H1 (cell line): ENCODE measurements around the gene C3orf49. TPM values are rescaled to one million over a fixed set of nuclear protein-coding genes. Genes with fewer than 3 reads are reported as not detected.

Experiments
- EP300 ChIP-seq, 2 experiments: IDR thresholded peaks; 1 replicate in 1 of 2; 2 replicates in 1 of 2; pipeline ENCODE4 v1.6.1; 2011 to 2012; ENCODE audit warnings: low read depth in 2 of 2, low read length in 2 of 2, mild to moderate bottlenecking in 2 of 2, borderline replicate concordance in 1 of 2, inconsistent platforms in 1 of 2, moderate library complexity in 1 of 2
- polyA plus RNA-seq, 7 experiments: library from polyadenylated mRNA; depleted of rRNA in 3 of 7; stranded (reverse) in 5 of 7; unstranded in 2 of 7; fragments of >200 nt in 5 of 7; fragments of 200-250 nt in 2 of 7; gene quantifications; 1 replicate in 5 of 7; 2 replicates in 1 of 7; 4 replicates in 1 of 7; pipeline versions ENCODE4 v1.2.1 to v1.2.3, GENCODE V29; 2011 to 2013; ENCODE audit warnings: missing spikeins in 2 of 7, mixed read lengths in 2 of 7
- total RNA-seq: library from RNA; stranded (reverse); fragmentation: NEBNext Ultra II Directional; extraction: Animal tissue kit (Norgen Biotek cat#: 25700); gene quantifications from 2 replicates; pipeline ENCODE4 v1.2.1, GENCODE V29; 2021
- TF ChIP-seq, protein P1 (sequence below): fragments of 300-600 bp; sonication (generic); IDR thresholded peaks from 2 replicates; pipeline ENCODE4 v1.7.1; 2012; ENCODE audit warnings: low read length, moderate library complexity, mild to moderate bottlenecking, inconsistent platforms; ENCODE audit not compliant: insufficient replicate concordance

The C3orf49 gene
- total and polyA plus RNA-seq, 2 of the 8 experiments (the other 6 are each of a cell fraction or from before 2014, with no cell fraction given), result not detected

DNA sequence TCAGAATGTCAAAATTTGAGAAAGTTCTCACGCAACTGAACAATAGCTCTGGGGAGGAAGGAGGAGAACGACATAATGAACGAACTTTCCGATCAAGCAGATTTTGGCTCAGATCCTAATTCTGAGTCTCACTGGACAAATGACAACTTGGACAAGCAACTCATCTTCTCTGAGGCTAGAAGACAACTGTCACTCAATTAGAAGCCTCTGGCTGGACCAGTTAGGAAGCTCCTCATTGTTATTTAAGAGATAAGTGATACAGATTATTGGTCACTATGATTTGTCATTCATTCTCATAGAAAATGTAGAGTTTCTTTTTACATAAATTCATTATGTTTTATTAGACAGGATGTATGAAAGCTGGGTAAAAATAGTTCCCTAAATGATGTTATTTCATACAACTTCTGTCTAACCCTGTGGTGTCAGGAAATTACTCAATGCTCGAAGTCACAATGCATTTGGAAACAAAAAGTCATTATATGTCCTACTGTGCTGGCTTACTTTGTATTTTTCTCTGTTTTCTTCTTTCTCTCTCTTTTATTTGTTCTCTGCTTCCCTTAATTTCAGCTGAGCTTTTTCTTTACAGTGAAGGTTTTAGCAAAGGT is 11.0 kb upstream of the C3orf49 start (continued):
- TF ChIP-seq, protein P1, sequence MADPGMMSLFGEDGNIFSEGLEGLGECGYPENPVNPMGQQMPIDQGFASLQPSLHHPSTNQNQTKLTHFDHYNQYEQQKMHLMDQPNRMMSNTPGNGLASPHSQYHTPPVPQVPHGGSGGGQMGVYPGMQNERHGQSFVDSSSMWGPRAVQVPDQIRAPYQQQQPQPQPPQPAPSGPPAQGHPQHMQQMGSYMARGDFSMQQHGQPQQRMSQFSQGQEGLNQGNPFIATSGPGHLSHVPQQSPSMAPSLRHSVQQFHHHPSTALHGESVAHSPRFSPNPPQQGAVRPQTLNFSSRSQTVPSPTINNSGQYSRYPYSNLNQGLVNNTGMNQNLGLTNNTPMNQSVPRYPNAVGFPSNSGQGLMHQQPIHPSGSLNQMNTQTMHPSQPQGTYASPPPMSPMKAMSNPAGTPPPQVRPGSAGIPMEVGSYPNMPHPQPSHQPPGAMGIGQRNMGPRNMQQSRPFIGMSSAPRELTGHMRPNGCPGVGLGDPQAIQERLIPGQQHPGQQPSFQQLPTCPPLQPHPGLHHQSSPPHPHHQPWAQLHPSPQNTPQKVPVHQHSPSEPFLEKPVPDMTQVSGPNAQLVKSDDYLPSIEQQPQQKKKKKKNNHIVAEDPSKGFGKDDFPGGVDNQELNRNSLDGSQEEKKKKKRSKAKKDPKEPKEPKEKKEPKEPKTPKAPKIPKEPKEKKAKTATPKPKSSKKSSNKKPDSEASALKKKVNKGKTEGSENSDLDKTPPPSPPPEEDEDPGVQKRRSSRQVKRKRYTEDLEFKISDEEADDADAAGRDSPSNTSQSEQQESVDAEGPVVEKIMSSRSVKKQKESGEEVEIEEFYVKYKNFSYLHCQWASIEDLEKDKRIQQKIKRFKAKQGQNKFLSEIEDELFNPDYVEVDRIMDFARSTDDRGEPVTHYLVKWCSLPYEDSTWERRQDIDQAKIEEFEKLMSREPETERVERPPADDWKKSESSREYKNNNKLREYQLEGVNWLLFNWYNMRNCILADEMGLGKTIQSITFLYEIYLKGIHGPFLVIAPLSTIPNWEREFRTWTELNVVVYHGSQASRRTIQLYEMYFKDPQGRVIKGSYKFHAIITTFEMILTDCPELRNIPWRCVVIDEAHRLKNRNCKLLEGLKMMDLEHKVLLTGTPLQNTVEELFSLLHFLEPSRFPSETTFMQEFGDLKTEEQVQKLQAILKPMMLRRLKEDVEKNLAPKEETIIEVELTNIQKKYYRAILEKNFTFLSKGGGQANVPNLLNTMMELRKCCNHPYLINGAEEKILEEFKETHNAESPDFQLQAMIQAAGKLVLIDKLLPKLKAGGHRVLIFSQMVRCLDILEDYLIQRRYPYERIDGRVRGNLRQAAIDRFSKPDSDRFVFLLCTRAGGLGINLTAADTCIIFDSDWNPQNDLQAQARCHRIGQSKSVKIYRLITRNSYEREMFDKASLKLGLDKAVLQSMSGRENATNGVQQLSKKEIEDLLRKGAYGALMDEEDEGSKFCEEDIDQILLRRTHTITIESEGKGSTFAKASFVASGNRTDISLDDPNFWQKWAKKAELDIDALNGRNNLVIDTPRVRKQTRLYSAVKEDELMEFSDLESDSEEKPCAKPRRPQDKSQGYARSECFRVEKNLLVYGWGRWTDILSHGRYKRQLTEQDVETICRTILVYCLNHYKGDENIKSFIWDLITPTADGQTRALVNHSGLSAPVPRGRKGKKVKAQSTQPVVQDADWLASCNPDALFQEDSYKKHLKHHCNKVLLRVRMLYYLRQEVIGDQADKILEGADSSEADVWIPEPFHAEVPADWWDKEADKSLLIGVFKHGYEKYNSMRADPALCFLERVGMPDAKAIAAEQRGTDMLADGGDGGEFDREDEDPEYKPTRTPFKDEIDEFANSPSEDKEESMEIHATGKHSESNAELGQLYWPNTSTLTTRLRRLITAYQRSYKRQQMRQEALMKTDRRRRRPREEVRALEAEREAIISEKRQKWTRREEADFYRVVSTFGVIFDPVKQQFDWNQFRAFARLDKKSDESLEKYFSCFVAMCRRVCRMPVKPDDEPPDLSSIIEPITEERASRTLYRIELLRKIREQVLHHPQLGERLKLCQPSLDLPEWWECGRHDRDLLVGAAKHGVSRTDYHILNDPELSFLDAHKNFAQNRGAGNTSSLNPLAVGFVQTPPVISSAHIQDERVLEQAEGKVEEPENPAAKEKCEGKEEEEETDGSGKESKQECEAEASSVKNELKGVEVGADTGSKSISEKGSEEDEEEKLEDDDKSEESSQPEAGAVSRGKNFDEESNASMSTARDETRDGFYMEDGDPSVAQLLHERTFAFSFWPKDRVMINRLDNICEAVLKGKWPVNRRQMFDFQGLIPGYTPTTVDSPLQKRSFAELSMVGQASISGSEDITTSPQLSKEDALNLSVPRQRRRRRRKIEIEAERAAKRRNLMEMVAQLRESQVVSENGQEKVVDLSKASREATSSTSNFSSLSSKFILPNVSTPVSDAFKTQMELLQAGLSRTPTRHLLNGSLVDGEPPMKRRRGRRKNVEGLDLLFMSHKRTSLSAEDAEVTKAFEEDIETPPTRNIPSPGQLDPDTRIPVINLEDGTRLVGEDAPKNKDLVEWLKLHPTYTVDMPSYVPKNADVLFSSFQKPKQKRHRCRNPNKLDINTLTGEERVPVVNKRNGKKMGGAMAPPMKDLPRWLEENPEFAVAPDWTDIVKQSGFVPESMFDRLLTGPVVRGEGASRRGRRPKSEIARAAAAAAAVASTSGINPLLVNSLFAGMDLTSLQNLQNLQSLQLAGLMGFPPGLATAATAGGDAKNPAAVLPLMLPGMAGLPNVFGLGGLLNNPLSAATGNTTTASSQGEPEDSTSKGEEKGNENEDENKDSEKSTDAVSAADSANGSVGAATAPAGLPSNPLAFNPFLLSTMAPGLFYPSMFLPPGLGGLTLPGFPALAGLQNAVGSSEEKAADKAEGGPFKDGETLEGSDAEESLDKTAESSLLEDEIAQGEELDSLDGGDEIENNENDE, result no peak
- no peak for TF ChIP-seq EP300 (IDR thresholded peaks at IDR 0.05; ENCODE audit: borderline replicate concordance in 1 of 2, low read depth in 2 of 2, low read length in 2 of 2)
- TF ChIP-seq, all 59 proteins: peak for 0
